ENCODE measurements around the gene UQCC5.
A peak's percentile ranks its signal among the peaks of the same experiment; 100 is the strongest.

The UQCC5 gene, protein sequence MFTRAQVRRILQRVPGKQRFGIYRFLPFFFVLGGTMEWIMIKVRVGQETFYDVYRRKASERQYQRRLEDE

DNA sequence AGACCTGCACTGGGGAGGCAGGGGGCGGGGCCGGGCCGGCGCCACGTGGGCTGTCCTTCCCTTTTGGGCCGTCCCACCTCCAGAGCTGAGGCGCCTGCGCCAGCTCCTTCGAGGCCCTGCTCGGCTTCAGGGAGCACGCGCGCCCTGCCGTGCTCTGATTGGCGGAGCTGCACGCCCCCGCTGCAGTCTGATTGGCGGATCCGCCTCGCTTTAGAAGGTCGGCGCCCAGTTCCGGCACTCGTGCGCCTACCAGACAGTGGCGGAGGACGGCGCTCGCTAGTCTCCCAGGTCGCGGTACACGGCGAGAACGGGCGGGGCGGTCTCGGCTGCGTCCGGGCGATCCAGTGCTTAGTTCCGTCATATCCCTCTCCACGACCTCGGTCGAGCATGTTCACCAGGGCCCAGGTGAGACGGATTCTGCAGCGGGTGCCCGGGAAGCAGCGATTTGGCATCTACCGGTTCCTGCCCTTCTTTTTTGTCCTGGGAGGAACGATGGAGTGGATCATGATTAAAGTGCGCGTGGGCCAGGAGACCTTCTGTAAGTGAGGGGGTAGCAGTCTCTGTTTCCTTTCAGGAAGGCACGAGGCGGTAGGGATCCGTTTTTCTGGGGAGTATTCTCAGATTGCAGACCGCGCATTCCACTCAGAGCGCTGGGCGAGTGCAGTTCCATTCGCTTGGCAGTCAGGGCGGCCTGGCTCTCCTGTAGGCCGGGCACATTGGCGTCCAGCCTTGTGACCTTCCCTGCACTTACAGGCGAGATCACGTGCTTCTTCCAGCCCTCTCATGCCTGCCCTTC is at the start of gene UQCC5:
Gene UQCC5 (plus strand): TSS at position 237 of the 796 bp plus-strand sequence. CDS start 151 bp downstream, at position 388.
- peak; percentile 99 for DNase-seq

DNA sequence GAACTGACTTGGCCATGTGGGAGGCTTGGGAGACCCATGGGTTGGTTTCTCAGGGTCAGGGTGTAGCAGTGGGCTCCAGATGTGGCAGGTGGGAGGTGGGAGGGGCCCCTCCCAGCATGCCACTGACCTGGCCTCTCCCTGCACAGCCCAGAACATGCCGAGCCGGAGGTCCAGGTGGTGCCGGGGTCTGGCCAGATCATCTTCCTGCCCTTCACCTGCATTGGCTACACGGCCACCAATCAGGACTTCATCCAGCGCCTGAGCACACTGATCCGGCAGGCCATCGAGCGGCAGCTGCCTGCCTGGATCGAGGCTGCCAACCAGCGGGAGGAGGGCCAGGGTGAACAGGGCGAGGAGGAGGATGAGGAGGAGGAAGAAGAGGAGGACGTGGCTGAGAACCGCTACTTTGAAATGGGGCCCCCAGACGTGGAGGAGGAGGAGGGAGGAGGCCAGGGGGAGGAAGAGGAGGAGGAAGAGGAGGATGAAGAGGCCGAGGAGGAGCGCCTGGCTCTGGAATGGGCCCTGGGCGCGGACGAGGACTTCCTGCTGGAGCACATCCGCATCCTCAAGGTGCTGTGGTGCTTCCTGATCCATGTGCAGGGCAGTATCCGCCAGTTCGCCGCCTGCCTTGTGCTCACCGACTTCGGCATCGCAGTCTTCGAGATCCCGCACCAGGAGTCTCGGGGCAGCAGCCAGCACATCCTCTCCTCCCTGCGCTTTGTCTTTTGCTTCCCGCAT is 49.2 kb upstream of the UQCC5 start:
- DNase-seq: no peak

DNA sequence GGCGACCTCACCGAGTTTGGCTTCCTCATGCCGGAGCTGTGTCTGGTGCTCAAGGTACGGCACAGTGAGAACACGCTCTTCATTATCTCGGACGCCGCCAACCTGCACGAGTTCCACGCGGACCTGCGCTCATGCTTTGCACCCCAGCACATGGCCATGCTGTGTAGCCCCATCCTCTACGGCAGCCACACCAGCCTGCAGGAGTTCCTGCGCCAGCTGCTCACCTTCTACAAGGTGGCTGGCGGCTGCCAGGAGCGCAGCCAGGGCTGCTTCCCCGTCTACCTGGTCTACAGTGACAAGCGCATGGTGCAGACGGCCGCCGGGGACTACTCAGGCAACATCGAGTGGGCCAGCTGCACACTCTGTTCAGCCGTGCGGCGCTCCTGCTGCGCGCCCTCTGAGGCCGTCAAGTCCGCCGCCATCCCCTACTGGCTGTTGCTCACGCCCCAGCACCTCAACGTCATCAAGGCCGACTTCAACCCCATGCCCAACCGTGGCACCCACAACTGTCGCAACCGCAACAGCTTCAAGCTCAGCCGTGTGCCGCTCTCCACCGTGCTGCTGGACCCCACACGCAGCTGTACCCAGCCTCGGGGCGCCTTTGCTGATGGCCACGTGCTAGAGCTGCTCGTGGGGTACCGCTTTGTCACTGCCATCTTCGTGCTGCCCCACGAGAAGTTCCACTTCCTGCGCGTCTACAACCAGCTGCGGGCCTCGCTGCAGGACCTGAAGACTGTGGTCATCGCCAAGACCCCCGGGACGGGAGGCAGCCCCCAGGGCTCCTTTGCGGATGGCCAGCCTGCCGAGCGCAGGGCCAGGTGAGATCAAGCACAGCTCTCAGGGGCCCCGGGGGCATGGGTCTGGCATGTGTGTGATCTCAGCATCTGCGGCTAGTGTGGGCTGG is 48.4 kb upstream of the UQCC5 start:
- DNase-seq: no peak

DNA sequence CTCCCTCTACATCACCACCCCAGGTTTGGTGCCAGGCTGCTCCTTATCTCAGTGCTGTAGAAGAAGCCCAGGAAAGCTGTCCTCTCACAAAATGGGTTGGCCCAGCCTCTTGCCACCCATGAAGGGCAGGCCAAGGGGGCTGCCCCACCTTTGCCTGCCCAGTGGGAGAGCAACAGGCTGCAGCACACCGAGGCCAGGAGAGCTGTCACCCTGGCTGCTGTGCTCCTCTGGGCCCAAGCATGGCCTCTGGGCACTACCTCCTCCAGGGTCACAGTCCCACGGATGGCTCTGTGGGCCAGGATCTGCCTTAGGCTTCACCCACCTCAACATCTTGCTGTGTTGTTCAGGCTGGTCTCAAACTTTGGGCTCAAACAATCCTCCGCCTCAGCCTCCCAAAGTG is 47.7 kb upstream of the UQCC5 start:
- no peak for DNase-seq

DNA sequence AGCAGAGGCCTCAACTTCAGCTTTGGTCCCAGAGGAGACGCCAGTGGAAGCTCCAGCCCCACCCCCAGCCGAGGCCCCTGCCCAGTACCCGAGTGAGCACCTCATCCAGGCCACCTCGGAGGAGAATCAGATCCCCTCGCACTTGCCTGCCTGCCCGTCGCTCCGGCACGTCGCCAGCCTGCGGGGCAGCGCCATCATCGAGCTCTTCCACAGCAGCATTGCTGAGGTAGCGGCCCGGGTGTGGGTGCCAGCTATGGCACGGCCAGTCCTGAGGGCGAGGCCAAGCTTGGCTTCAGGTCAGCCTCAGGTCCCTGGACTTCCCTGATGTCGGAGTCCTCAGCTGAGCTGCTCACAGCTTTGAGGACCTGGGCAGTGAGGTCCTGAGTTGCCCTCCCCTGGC is 47.0 kb upstream of the UQCC5 start:
- DNase-seq: no peak

DNA sequence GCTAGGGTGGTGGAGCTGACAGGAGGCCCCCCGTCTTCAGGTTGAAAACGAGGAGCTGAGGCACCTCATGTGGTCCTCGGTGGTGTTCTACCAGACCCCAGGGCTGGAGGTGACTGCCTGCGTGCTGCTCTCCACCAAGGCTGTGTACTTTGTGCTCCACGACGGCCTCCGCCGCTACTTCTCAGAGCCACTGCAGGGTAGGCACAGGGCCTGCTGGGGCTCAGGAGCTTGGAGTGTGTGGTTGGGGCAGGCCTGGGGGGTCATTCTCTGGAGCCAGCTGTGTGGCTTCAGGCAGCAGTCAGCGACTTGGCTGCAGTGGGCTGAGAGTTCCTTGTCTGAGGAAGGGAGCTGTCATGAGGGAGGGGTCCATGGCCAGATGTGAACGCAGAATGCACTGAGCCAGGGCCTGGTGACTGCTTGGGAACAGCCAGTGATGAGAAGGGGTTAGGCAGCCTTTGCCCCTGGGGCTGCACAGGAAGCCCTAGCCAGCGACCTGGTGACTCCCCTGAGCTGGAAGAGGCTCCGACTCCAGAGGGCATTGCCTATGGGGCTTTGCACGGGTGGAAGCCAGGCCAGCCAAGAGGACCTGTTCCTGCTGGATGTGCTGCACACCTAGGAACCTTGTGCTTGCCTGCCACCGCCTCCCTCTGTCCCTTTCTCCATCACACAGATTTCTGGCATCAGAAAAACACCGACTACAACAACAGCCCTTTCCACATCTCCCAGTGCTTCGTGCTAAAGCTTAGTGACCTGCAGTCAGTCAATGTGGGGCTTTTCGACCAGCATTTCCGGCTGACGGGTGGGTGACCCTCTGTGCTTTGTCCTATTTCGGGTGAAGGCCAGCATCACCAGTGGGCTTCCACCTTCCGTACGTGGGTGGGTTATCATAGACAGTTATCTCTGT is 46.1 kb upstream of the UQCC5 start:
- no peak for DNase-seq

DNA sequence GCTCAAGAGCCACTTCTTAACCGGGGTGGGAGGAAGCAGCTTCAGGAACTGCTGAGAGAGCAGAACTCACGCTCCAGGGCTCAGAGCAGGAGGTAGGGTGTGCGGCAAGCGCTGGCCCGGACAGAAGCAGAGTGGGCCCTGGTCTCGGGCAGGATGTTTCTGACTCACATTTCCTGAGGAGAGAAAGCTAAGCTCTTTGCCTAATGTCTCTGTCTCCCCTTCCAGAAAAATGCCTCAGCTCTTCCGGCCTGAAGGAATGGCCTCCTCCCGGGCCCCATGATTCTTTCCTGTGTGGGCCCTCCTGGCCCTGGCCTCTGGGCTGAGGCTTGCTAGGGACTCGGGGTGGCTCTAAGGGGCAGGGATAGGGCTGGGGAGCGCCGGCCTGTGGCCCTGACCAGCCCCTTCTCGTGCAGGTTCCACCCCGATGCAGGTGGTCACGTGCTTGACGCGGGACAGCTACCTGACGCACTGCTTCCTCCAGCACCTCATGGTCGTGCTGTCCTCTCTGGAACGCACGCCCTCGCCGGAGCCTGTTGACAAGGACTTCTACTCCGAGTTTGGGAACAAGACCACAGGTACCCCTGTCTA is 45.4 kb upstream of the UQCC5 start:
- no peak for DNase-seq

DNA sequence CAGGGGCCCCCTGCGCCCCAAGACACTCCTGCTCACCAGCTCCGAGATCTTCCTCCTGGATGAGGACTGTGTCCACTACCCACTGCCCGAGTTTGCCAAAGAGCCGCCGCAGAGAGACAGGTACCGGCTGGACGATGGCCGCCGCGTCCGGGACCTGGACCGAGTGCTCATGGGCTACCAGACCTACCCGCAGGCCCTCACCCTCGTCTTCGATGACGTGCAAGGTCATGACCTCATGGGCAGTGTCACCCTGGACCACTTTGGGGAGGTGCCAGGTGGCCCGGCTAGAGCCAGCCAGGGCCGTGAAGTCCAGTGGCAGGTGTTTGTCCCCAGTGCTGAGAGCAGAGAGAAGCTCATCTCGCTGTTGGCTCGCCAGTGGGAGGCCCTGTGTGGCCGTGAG is 44.3 kb upstream of the UQCC5 start:
- no peak for DNase-seq

DNA sequence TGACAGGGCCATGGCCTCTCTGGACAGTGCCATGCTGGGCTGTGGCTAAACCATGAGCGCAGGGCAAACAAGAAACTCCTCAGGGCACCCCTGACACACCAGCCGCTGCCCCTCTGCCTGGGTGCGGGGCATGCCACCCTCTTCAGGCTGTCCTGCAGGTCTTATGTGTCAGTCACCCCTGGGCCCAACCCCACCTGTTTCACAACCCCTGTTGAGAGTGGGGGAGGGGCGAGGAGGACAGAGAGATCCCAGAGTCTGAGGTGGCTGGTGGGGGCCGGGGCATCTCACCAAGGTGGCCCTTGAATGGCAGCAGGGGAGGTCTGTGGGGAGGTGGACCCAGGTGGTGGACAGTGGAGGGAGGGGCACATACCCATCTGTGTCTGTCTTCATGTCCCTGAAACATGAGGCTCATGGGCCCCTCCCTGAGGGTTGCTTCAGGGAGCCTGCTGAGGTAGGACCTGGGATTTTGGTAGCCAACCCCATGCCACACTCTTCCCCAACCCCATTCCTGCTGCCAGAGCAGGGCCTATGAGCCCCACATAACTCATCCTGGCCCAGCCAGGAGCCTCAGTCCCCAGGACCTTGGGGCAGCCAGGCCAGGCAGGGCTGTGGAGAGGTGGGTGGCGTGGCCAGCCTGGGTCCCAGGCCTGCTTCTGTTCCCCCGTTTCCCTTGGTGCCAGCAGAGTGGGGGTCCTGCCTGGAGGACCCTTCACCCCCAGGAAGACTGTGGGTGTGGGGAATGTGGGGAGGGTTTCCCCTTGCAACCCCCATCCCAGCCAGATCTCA is 43.0 kb upstream of the UQCC5 start:
- no peak for DNase-seq

DNA sequence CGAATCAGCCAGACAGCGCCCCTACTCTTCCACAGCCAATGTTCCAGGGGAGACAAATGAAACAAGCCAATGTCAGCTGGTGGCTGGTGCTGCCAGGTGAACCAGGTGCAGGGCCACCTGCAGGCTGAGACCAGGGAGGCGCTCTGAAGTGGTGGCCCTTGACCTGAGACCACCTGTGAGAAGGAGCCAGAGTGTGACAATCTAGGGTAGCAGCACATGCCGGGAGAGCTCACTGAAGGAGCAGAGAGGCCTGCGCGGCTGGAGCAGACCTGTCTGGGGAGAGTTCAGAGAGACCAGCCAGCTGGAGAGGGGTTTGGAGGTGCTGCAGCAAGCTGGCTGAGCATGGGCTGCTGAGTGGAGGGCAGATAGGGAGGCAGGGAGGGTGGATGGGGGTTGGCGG is 42.0 kb upstream of the UQCC5 start:
- DNase-seq: no peak

DNA sequence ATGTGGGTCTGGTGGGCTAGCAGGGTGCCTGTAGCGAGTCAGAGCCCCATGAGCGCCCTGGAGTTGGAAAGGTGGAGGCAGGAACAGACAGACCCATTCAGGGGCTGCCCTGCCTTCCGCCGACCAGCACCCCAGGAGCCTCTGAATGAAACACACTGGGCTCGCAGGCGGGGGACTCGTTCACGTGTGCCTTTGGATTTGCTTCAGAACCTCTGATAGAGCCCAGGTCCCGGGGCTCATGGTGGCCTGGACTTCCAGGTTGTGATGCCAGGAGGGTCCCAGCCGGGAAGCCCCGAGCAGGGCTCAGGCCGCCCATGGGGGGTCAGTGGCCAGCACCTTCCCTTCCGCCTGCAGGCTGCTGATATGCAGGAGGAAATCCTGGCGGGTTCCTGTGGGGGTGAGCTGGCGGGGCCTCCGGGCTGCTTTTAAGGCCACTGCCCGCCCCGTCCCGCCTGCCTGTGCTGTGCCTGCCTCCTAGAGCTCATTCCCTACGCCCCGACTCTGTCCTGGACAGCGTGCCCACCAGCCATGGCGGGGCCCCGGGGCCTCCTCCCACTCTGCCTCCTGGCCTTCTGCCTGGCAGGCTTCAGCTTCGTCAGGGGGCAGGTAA is 41.4 kb upstream of the UQCC5 start, which contains the start of gene STAB1:
Gene STAB1 (plus strand): TSS at position 453 of the 610 bp plus-strand sequence. CDS start 76 bp downstream, at position 529.
- DNase-seq: no peak

DNA sequence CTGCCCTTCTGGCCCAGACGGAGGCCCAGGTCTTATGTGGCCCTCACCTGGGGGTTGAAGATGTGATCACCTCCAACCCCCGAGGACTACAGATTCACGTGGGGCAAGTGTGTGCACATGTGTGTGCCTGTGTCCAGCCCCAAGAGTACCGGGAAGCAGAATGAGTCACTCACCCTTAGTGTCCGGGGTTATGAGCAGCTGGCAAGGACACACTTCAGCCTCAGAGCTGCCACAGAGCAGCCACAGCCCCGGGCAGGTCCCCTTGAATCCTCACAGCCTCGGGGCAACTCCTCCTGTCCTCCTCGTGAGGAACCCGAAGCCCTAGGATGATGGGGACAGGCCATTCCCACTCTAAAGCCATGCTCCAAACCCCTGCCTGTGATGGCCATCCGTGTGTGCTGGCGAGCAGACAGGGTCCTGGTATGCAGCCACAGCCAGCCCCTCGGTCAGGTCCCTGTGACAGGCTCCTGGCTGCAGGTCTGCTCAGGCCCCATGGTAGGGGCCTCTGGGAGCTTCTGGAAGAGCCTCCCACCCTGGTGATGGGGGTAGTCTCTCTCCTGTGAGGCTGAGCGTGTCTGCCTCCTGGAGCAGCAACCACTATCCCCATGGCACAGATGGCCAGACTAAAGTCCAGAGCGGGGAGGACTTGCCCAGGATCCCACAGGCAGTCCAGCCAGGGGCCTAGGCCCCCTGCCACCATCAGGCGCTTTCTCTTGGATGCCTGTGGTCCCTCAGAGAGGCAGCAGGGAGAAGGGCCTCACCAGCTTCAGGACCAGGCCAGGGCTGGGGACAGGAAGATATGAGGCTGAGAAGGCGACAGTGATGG is 40.4 kb upstream of the UQCC5 start:
- no peak for DNase-seq

DNA sequence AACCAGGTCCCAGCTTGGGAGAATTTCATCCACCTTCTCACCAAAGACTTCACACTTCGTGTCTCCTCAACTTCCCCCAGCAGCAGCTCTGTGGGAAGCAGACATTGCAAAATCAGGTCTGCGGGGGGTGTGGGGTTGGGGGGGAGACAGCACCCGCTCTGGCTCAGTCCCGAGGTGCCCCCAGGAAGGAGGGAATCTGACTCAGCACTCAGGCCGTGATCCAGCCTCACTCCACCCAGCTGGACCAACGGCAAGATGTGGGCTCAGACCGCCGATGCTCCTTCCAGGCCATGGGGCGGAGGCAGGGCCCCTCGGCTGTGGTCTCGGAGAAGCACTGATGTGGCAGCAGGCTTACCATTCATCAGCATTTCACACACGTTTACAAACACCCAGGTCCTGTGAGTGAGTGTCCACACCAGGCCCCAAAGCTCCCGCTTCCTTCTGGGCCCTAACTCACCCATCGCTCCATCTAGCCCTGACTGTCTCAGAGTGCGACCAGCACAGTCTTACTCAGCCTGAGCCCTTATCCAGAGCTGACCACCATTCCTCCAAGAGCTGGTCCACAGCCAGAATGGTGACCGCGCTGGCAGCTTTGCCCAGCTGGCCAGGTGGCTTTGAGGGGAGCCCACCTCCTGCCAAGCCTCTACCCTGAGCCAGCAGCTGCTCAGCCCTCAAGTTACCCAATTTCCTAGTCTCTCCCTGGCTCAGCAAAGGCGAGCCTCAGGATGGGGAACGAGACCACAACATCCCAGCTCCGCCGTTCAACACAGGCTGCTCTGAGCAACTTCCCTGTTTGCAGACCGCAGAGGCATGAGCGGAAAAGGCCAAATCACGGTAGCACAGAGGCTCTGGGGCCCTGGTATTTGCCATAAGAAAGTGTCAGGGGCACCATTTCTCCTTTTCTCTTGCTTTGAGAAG is 38.0 kb upstream of the UQCC5 start:
- DNase-seq: peak; percentile 16

DNA sequence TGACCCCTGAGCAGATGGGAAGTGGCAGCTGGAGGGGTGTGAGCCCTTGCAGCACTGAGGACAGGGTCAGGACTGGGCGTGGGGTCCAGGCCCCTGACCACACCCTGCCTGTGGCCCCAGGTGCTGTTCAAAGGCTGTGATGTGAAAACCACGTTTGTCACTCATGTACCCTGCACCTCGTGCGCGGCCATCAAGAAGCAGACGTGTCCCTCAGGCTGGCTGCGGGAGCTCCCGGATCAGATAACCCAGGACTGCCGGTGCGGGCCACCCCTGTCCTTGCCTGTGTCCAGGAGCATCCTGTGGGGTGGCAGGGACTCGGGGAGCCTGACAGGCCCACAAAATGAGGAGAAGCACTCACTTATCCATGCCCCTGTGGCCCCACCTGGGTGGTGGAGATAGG is 35.4 kb upstream of the UQCC5 start:
- no peak for DNase-seq

DNA sequence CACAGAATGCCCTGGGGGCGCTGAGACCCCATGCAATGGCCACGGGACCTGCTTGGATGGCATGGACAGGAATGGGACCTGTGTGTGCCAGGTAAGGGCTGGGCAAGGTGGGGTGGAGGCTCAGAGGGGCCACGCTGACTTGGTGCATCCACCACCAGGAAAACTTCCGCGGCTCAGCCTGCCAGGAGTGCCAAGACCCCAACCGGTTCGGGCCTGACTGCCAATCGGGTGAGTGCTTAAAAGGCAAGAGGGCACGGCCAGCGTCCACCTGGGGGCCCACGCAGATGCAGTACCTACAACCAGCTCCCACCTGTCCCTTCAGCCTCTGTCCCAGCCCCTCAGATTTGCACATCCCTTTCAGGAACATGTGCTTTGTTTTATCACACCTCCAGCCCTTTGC is 34.4 kb upstream of the UQCC5 start:
- DNase-seq: no peak

DNA sequence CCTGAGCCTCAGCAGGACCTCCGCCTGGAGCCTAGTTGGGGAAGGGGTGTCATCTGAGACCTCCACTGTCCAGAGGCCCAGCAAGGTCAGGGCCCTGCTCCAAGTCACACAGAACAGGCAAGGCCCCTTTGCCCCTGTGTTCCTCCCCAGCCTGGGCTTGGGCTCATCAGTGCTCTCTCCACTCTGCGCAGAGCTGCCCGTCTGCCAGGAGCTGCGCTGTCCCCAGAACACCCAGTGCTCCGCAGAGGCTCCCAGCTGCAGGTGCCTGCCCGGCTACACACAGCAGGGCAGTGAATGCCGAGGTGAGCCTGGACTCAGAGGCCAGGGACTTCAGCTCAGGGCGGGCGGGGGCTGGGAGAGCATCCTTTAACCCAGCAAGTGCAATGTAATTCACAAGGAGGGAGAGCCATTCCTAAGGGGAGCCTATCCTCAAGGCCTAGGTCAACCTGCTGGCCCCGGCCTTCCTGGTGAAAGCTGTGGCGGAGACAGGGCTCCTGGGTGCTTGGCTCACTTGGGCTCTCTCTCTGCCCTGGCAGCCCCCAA is 33.5 kb upstream of the UQCC5 start:
- no peak for DNase-seq

DNA sequence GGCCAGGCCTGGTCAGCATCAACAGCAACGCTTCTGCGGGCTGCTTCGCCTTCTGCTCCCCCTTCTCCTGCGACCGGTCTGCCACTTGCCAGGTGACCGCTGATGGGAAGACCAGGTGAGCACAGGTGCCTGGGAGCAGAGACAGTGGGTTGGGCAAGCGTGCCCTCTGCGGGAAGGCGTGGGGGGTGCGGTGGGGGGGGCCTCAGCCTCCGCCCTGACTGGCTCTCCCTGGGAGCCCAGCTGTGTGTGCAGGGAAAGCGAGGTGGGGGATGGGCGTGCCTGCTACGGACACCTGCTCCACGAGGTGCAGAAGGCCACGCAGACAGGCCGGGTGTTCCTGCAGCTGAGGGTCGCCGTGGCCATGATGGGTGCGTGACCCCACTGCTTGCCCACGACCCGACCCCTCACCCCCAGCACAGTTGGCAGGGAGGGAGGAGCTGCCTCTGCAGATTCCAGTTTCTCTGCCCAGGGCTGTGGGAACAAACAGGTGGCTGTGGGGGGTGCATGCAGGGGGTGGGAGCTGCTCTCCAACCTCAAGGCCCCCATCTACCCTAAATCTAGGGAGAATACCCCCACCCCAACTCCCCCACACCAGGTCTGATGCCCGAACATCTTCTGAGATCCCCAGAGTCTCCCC is 32.5 kb upstream of the UQCC5 start:
- no peak for DNase-seq

All from CD4-positive, alpha-beta T cell treated with Interleukin-12 subunit alpha and Interleukin-12 subunit beta, for 1 hour (primary cell).